Stimulated activated CD4-positive, alpha-beta T cell treated with anti-CD3 and anti-CD28 coated beads, Interleukin-2, amount 100 ng/mL, for 48 hours (primary cell): ENCODE results near the gene TMEM87A.
"Not testable (repeated sequence)": the region's sequence is repeated elsewhere in the genome, so short reads cannot be mapped to it uniquely, and the experiment has no call there.

Experiments used
- DNase-seq, 2 donors: peaks; one replicate each; pipeline ENCODE4 v3.0.0-alpha.2; 2020

Gene TMEM87A

GRCh38 chr15:42270996-42271395 lies 2.2 kb downstream of the TMEM87A start:
- DNase-seq = no peak

DNA sequence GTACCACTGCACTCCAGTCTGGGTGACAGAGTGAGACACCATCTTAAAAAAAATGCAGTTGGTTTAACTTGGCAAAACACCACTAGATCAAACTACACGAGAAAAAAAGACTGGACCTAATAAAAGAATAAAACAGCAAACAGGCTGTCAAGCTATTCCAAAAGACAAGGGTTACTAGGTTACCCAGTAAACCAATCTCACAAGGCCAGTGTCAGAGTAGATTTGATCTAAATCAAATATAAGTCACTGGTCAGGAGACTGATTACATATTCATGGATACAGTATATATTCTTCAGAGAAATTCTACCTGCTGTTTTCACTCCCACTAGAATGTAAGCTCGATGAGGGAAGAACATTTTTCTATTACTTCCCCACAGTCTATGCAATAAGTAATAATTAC lies 2.7 kb downstream of the TMEM87A start:
- no peak for DNase-seq

- no peak for DNase-seq
Measured at GRCh38 chr15:42267286-42267685, 5.9 kb downstream of the TMEM87A start.

- no peak for DNase-seq
Measured at GRCh38 chr15:42264795-42265194, 8.4 kb downstream of the TMEM87A start.

- no peak for DNase-seq
Measured at GRCh38 chr15:42253300-42253699, 19.9 kb downstream of the TMEM87A start.

DNA sequence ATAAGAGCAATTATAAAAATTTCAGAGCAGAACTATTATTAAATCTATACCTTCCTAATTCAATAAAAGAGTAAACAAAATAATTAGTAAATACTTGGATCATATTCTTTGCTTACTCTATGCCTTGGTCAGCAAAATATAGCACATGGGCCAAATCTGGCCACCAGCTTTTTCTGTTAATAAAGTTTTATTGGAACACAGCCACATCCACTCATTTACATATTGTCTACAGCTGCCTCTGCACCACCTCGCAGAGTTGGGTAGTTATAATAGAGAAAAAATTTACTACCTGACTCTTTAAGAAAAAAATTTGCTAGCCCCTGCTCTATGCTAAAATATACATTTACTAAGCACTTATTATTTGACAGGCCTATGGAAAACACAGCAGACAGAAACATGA lies 32.4 kb downstream of the TMEM87A start:
- DNase-seq = no peak

- no peak for DNase-seq
Measured at GRCh38 chr15:42239528-42240182, 33.6 kb downstream of the TMEM87A start.

- no peak for DNase-seq
Measured at GRCh38 chr15:42233107-42233506, 40.1 kb downstream of the TMEM87A start.

- no peak for DNase-seq
Measured at GRCh38 chr15:42232606-42233005, 40.6 kb downstream of the TMEM87A start.

DNA sequence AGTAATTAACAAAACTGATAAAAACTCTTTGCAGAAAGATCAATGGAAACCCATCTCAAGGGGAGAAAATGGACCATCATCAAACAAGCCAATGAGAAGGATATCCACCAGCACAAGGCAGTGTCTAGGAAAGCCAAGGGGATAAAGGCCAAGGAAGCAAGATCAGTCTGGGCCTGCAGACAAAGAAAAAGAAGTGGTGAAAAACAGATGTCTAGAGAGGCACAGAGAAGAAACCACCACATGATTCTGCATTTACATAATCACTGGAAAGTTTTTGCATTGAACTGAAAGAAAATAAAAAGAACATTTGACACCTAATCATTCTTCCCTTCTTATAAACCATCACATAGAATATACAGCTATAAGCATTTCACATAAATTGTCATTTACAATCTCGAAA lies 42.1 kb downstream of the TMEM87A start:
- no peak for DNase-seq

DNA sequence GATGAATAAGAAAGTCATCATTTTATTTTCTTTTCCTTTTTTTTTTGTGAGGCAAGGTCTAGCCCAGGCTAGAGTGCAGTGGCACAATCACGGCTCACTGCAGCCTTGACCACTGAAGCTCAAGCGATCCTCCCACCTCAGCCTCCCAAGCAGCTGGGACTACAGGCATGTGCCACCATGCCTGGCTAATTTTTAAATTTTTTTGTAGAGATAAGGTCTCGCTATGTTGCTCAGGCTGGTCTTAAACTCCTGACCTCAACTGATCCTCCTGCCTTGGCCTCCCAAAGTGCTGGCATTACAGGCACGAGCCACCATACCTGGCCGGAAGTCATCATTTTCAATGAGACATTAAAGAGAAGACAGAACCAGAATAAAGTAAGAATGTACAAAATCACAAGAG lies 44.3 kb downstream of the TMEM87A start:
- DNase-seq = not testable (repeated sequence)

DNA sequence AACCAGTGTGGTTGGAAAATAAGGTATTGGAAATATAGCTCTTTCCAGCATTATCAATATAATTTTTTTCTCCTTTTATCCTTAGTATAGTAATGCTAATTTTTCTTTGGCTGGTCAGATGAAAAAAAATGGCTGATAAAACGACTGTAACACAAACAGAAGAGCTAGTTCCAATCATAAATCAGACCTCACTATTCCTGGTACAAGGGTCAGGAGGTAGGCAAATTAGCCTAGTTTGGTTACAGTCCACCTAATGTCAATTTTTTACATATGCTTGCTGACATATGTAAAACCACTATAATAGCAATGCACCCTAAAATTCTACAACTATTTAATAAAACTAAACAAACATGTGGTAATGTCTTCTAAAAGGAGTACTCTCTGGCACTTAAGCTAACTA lies 45.2 kb downstream of the TMEM87A start:
- DNase-seq = no peak

GRCh38 chr15:42226648-42227047 lies 46.6 kb downstream of the TMEM87A start:
- DNase-seq = no peak

DNA sequence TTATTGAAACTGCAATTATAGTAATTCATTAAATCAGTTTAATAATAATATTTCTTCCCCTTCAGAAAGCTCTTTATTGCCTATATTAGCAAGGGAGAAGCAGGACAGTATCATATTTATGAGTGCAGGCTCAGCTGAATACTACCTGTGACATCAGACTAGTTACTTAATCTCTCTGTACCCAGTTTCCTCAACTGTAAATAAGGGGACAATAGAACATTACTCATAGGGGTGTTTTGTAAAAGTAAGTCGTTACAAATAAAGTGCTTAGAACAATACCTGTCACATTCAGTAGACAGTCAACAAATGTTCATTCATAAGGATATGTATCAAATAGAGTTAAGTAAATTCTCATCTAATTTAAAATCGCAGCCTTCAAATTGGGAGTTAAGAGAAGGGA lies 53.0 kb downstream of the TMEM87A start:
- no peak for DNase-seq

- no peak for DNase-seq
Measured at GRCh38 chr15:42218953-42219592, 54.2 kb downstream of the TMEM87A start.

DNA sequence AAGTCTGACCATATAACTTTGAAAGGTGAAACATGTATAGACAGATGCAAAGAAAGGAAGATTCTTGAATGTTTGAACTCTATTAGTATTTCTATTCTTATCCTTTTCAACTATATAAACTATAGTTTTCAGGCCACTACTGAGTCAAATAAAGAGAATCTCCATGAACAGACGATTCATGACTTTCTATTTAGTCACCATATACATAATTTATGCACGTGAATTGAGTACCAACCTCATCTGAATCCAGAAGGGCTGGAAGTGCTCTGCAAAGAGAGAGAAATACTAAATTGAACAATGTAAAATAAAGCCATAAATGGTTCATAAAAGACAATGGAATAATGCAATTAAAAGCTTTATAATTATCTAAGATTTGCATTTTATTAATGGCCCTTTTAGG lies 55.7 kb downstream of the TMEM87A start:
- DNase-seq = no peak

GRCh38 chr15:42215913-42216829 lies 57.1 kb downstream of the TMEM87A start:
- DNase-seq = no peak

- DNase-seq = no peak
Measured at GRCh38 chr15:42214600-42214999, 58.6 kb downstream of the TMEM87A start.

- no peak for DNase-seq
Measured at GRCh38 chr15:42213511-42213910, 59.7 kb downstream of the TMEM87A start.

DNA sequence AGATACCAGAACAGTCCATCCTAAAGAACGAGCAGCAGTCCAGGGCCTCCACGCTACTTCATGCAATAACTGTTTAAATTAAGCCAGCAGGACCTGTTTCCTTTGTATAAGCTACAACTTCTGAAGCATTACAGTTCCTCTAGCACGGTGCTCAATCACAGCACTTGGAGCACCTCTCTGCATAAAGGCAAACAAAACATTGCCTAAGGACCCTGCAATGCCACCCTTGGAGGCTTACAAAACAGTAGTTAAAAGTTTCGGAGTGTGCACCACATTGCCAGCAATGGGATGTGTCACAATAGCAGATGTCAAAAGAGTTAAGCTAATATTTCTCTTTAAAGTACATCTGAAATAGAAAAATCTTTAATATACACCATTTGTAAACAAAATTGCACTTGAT lies 62.5 kb downstream of the TMEM87A start:
- no peak for DNase-seq

DNA sequence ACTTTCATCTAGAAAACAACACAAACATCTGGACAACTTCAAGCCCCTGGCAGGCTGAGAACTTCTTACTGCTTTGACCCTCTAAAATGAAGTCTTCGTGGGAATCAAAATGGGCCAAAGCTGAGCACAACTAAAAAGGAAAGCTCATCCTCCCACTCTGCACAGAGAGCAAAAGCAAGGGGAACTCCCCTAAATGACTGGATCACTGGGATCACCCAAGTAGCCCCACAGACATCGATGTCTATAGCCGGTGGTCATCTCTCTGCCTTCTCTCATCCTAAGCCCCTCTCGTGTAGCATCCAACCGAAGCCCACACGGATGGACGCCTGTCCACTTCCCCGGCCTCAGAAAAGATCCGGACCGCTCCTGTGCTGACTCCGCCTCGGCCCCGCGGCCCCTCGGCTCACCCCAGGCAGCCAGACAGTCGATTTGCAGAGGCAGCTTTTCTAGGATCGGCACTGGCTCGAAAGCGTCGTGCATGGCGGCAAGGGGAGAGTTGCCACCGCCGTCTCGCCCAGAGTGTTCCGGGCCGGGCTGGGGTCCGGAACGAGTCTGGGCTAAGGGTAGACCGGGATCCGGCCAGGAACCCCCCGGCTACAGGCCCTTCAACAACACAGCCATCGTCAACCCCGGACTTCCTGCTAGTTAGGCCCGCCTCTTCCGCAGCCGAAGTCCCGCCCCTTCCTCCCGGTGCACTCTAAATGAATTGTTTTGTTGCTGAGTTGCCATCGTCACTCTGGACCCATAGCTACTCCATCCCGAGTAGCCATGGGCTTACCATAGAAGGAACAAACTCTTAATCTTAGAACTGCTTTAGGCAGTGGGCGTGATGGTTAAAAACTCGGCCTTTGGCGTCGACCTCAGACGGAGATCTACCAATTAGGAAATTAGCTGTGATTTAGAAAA lies 65.3 kb downstream of the TMEM87A start, which contains the start of gene VPS39:
Gene VPS39, minus strand, starts transcription at position 631 of the 906 bp plus-strand sequence. Its CDS starts 151 bp downstream, at position 480.
- peak; percentile 71 to 73 for DNase-seq

GRCh38 chr15:42206406-42206805 lies 66.8 kb downstream of the TMEM87A start:
- DNase-seq = no peak

- DNase-seq = no peak
Measured at GRCh38 chr15:42203891-42204290, 69.3 kb downstream of the TMEM87A start.
